Suprapubic skin (tissue), 4 donors: ENCODE data around the gene KRT71. TPM values are rescaled to one million over a fixed set of nuclear protein-coding genes. Genes with fewer than 3 reads are reported as not detected.

Experiments used
- DNase-seq, 2 donors: peaks; one replicate each; pipeline ENCODE4 v3.0.0-alpha.2; 2019; ENCODE audit warnings: low spot score in 2 of 2
- H3K27ac ChIP-seq: fragments of 200-600 bp; sonication (generic); one replicate; pipeline ENCODE4 v1.5.1; 2019
- H3K27me3 ChIP-seq: fragments of 200-600 bp; sonication (generic); one replicate; pipeline ENCODE4 v1.5.1; 2019
- H3K36me3 ChIP-seq: fragments of 200-600 bp; sonication (generic); one replicate; pipeline ENCODE4 v1.5.1; 2019
- H3K4me1 ChIP-seq: fragments of 200-600 bp; sonication (generic); one replicate; pipeline ENCODE4 v1.5.1; 2019
- H3K4me3 ChIP-seq: fragments of 200-600 bp; sonication (generic); one replicate; pipeline ENCODE4 v1.5.1; 2019; ENCODE audit warnings: mild to moderate bottlenecking
- H3K9me3 ChIP-seq: fragments of 200-600 bp; sonication (generic); one replicate; pipeline ENCODE4 v1.5.1; 2019
- CTCF ChIP-seq, 2 donors: fragments of 200-600 bp in 1 of 2; fragments of 450-650 bp in 1 of 2; sonication (generic) in 1 of 2; IDR thresholded peaks; one replicate each; pipeline ENCODE4 v1.5.1; 2016 to 2019; ENCODE audit warnings: antibody characterized with exemption in 2 of 2, mild to moderate bottlenecking in 1 of 2, moderate library complexity in 1 of 2
- EP300 ChIP-seq: sonication (generic); formaldehyde crosslinking; IDR thresholded peaks from one replicate; pipeline ENCODE4 v1.6.1; 2017; ENCODE audit warnings: antibody characterized with exemption
- POLR2A ChIP-seq, 2 donors: fragments of 450-650 bp; IDR thresholded peaks; one replicate each; pipeline ENCODE4 v1.6.1; 2017; ENCODE audit warnings: antibody characterized with exemption in 2 of 2, mild to moderate bottlenecking in 2 of 2, moderate library complexity in 2 of 2
- POLR2AphosphoS5 ChIP-seq, 3 donors: sonication (generic); formaldehyde crosslinking; IDR thresholded peaks; one replicate each; pipeline ENCODE4 v1.6.1; 2017; ENCODE audit warnings: antibody characterized with exemption in 3 of 3
- WGBS: methylation state at CpG from one replicate; pipeline ENCODE4 v1.1.5; 2018; 5-methylcytosine and 5-hydroxymethylcytosine counted together
- total RNA-seq, 4 donors: library from RNA; depleted of rRNA; stranded (reverse); fragments of >200 nt; gene quantifications; one replicate each; pipeline ENCODE4 v1.1.0, GENCODE V29; 2016

Gene KRT71
- total RNA-seq, 4 donors from 2014 or later, result 5.5 to 231 (median 70.8) TPM

- WGBS, result 41% methylated on average over 6 of the region's 6 CpGs
Observed at GRCh38 chr12:52581481-52581880, 28.5 kb upstream of the KRT71 start.

GRCh38 chr12:52581066-52581465 lies 28.1 kb upstream of the KRT71 start:
- peak overlapping the region; percentile 74 for H3K27ac ChIP-seq
- H3K4me3 ChIP-seq, result no peak overlapping the region
- DNase-seq, result peak in 1 of 2 donors; percentile 75
- peaks cover 42% of the 10 kb centered on the region for H3K4me1 ChIP-seq
- H3K27me3 ChIP-seq, result no peaks in the 10 kb centered on the region
- 69% methylated on average over 3 of the region's 7 CpGs for WGBS
- no peaks in the 10 kb centered on the region for H3K9me3 ChIP-seq
- no peak for TF ChIP-seq CTCF (IDR thresholded peaks at IDR 0.05)
- TF ChIP-seq POLR2AphosphoS5 (IDR thresholded peaks at IDR 0.05), result no peak
- TF ChIP-seq EP300, result no peak
- TF ChIP-seq POLR2A (IDR thresholded peaks at IDR 0.05), result no peak
- no peaks in the 10 kb centered on the region for H3K36me3 ChIP-seq

More at GRCh38 chr12:52581481-52581880, 28.5 kb upstream of the KRT71 start:
- DNase-seq, result peak in 1 of 2 donors; percentile 45
- Histone ChIP-seq H3K36me3 (no peaks in the 10 kb centered on the region), H3K27me3 (no peaks in the 10 kb centered on the region), H3K4me1 (peaks cover 42% of the 10 kb centered on the region), H3K27ac (peak overlapping the region; percentile 74), H3K4me3 (no peak overlapping the region), H3K9me3 (no peaks in the 10 kb centered on the region)
- TF ChIP-seq CTCF (IDR thresholded peaks at IDR 0.05) (no peak), POLR2AphosphoS5 (IDR thresholded peaks at IDR 0.05) (no peak), POLR2A (IDR thresholded peaks at IDR 0.05) (no peak), EP300 (no peak)

GRCh38 chr12:52580496-52580895 lies 27.6 kb upstream of the KRT71 start:
- Histone ChIP-seq H3K27ac (peak overlapping the region; percentile 74), H3K27me3 (no peaks in the 10 kb centered on the region), H3K36me3 (no peaks in the 10 kb centered on the region), H3K4me1 (peaks cover 42% of the 10 kb centered on the region), H3K9me3 (no peaks in the 10 kb centered on the region), H3K4me3 (no peak overlapping the region)
- WGBS, result 47% methylated on average over 1 of the region's 1 CpG
- TF ChIP-seq POLR2A (IDR thresholded peaks at IDR 0.05), result no peak
- TF ChIP-seq CTCF (IDR thresholded peaks at IDR 0.05), result no peak
- no peak for TF ChIP-seq POLR2AphosphoS5 (IDR thresholded peaks at IDR 0.05)
- no peak for TF ChIP-seq EP300
- peak in 1 of 2 donors; percentile 52 for DNase-seq

GRCh38 chr12:52579468-52580465 lies 26.8 kb upstream of the KRT71 start:
- peak overlapping the region; percentile 74 for H3K27ac ChIP-seq
- DNase-seq, result no peak
- no peaks in the 10 kb centered on the region for H3K36me3 ChIP-seq
- TF ChIP-seq EP300 (no peak), POLR2AphosphoS5 (IDR thresholded peaks at IDR 0.05) (no peak), CTCF (IDR thresholded peaks at IDR 0.05) (no peak), POLR2A (IDR thresholded peaks at IDR 0.05) (no peak)
- 63% methylated on average over 10 of the region's 10 CpGs for WGBS
- H3K9me3 ChIP-seq, result no peaks in the 10 kb centered on the region
- no peaks in the 10 kb centered on the region for H3K27me3 ChIP-seq
- no peak overlapping the region for H3K4me3 ChIP-seq
- H3K4me1 ChIP-seq, result peaks cover 42% of the 10 kb centered on the region

GRCh38 chr12:52578469-52578868 lies 25.5 kb upstream of the KRT71 start:
- 65% methylated on average over 3 of the region's 3 CpGs for WGBS

More at GRCh38 chr12:52578469-52578868, 25.5 kb upstream of the KRT71 start:
- Histone ChIP-seq H3K27ac (no peak overlapping the region), H3K4me3 (no peak overlapping the region), H3K4me1 (peaks cover 42% of the 10 kb centered on the region), H3K36me3 (no peaks in the 10 kb centered on the region), H3K9me3 (no peaks in the 10 kb centered on the region), H3K27me3 (no peaks in the 10 kb centered on the region)
- DNase-seq, result no peak
- no peak for TF ChIP-seq EP300
- TF ChIP-seq POLR2A (IDR thresholded peaks at IDR 0.05), result no peak
- TF ChIP-seq POLR2AphosphoS5 (IDR thresholded peaks at IDR 0.05), result no peak
- no peak for TF ChIP-seq CTCF (IDR thresholded peaks at IDR 0.05)
